C4-2B (cell line): Measurements from ENCODE around the gene UNC45B.

Experiments
- CTCF ChIP-seq: fragments of 450-650 bp; conservative IDR thresholded peaks from 2 replicates; pipeline ENCODE4 v1.5.1; 2017; ENCODE audit warnings: mild to moderate bottlenecking
- ZFX ChIP-seq: fragments of 450-650 bp; IDR thresholded peaks from 2 replicates; pipeline ENCODE4 v1.6.1; 2017

GRCh38 chr17:35129973-35130351 lies 17.7 kb upstream of the UNC45B start:
- no peak for TF ChIP-seq CTCF
- no peak for TF ChIP-seq ZFX
